C4-2B (cell line): ENCODE measurements around the gene NUMBL.

Experiments
- ZFX ChIP-seq: fragments of 450-650 bp; IDR thresholded peaks from 2 replicates; pipeline ENCODE4 v1.6.1; 2017
- TF ChIP-seq, protein P1 (sequence below): fragments of 450-650 bp; conservative IDR thresholded peaks from 2 replicates; pipeline ENCODE4 v1.5.1; 2017; ENCODE audit warnings: mild to moderate bottlenecking

DNA sequence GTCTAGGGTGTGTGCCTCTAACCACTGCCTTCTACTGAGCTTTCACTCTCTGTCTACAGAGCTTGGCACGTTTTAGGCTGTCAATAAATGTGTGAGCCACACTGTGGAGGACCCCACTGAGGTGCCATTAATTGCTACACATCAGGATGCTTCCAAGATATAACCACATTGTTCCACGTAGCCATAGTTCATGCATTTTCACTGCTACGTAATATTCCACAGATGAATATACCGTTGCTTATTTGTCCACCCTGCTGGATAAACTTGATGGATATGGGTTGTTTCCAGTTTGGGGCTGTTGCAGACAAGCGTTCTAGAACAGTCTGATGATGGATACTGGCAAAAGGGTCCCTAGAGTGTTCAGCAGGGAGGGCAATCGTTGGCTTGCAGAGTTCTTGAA is 11.3 kb upstream of the NUMBL start:
- TF ChIP-seq, protein P1, sequence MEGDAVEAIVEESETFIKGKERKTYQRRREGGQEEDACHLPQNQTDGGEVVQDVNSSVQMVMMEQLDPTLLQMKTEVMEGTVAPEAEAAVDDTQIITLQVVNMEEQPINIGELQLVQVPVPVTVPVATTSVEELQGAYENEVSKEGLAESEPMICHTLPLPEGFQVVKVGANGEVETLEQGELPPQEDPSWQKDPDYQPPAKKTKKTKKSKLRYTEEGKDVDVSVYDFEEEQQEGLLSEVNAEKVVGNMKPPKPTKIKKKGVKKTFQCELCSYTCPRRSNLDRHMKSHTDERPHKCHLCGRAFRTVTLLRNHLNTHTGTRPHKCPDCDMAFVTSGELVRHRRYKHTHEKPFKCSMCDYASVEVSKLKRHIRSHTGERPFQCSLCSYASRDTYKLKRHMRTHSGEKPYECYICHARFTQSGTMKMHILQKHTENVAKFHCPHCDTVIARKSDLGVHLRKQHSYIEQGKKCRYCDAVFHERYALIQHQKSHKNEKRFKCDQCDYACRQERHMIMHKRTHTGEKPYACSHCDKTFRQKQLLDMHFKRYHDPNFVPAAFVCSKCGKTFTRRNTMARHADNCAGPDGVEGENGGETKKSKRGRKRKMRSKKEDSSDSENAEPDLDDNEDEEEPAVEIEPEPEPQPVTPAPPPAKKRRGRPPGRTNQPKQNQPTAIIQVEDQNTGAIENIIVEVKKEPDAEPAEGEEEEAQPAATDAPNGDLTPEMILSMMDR: no peak
- TF ChIP-seq ZFX: no peak
